AG08396 (cell line): ENCODE data around the gene SPRR1A.
"Not testable (repeated sequence)": the region's sequence is repeated elsewhere in the genome, so short reads cannot be mapped to it uniquely, and the experiment has no call there.

ENCODE experiments used
- DNase-seq: peaks from one replicate; pipeline ENCODE4 v3.0.0; 2012; ENCODE audit warnings: low spot score, mixed read lengths

Gene SPRR1A

GRCh38 chr1:152972196-152972886, 11.5 kb upstream of the SPRR1A start:
- DNase-seq, result no peak

- DNase-seq, result no peak
These were observed 7.2 kb upstream of the SPRR1A start for GRCh38 chr1:152976688-152977087.

- DNase-seq, result no peak
These were observed 6.3 kb upstream of the SPRR1A start for GRCh38 chr1:152977614-152978013.

GRCh38 chr1:152980676-152981075, 3.2 kb upstream of the SPRR1A start:
- DNase-seq, result no peak

GRCh38 chr1:152981146-152981871, 2.6 kb upstream of the SPRR1A start:
- no peak for DNase-seq

- no peak for DNase-seq
These were observed 1.8 kb upstream of the SPRR1A start for GRCh38 chr1:152982076-152982475.

- DNase-seq, result no peak
These were observed 647 bp upstream of the SPRR1A start for GRCh38 chr1:152983234-152983633.

GRCh38 chr1:152986578-152986977, 2.7 kb downstream of the SPRR1A start:
- DNase-seq, result no peak

GRCh38 chr1:152993186-152993585, 9.3 kb downstream of the SPRR1A start:
- DNase-seq, result no peak

- no peak for DNase-seq
These were observed 12.0 kb downstream of the SPRR1A start for GRCh38 chr1:152995842-152996241.

- no peak for DNase-seq
These were observed 12.9 kb downstream of the SPRR1A start for GRCh38 chr1:152996633-152997400.

- no peak for DNase-seq
These were observed 14.0 kb downstream of the SPRR1A start for GRCh38 chr1:152997901-152998300.

GRCh38 chr1:152998476-152998875, 14.6 kb downstream of the SPRR1A start:
- DNase-seq, result no peak

GRCh38 chr1:152999818-153000217, 15.9 kb downstream of the SPRR1A start:
- no peak for DNase-seq

- DNase-seq, result no peak
These were observed 16.4 kb downstream of the SPRR1A start for GRCh38 chr1:153000294-153000693.

- no peak for DNase-seq
These were observed 17.5 kb downstream of the SPRR1A start, which contains the start of gene SPRR3 for GRCh38 chr1:153001382-153001781. SPRR3 (plus strand) TSS chr1:153001749; CDS start chr1:153003021, 1,272 bp downstream.

GRCh38 chr1:153011235-153011758, 27.4 kb downstream of the SPRR1A start:
- not testable (repeated sequence) for DNase-seq

- DNase-seq, result not testable (repeated sequence)
These were observed 37.9 kb downstream of the SPRR1A start for GRCh38 chr1:153021829-153022228.

- not testable (repeated sequence) for DNase-seq
These were observed 38.5 kb downstream of the SPRR1A start for GRCh38 chr1:153022340-153022739.

- no peak for DNase-seq
These were observed 39.2 kb downstream of the SPRR1A start for GRCh38 chr1:153023109-153023508.

- DNase-seq, result no peak
These were observed 40.5 kb downstream of the SPRR1A start for GRCh38 chr1:153024413-153024812.

GRCh38 chr1:153025797-153026196, 41.9 kb downstream of the SPRR1A start:
- DNase-seq, result no peak
